GM18520 (cell line): ENCODE data around the gene KCTD14.
"Not testable (repeated sequence)": the region's sequence is repeated elsewhere in the genome, so short reads cannot be mapped to it uniquely, and the experiment has no call there.

ENCODE experiments used
- ATAC-seq: cut with Tn5 transposase; IDR thresholded peaks from one replicate; pipeline ENCODE4 v1.9.1; 2021; ENCODE audit not compliant: unreplicated experiment

The KCTD14 gene

DNA sequence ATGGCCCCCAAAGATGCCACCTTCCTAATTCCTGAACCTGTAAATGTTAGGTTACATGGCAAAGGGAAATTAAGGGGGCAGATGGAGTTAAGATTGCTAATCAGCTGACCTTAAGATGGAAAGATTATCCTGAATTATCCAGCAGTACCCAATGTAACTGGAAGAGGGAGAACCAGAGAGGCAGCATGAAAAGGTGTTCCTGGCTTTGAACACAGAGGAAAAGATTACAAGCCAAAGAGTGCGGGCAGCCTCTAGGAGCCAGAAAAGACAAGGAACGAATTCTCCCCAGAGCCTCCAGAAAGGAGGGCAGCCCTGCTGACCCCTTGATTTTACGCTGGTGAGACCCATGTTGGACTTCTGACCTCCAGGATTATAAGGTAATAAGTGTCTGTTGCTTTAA, 25.5 kb upstream of the KCTD14 start:
- ATAC-seq: no peak

DNA sequence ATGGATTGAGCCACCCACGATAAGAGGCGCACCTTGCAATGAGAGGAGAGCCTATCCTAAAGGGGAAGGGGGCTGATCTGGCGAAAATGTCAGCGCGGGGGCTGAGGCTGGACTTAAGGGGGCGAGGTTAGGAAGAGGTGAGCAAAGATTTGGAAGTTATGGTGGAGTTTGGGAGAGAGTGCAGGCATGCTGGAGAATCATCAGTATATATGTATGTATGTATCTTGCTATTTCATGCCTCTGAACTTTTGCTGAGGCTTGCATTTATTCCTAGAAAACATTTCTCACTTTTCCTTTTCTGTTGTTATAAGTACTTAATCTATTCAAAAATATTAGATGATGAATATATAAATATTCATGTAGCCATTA, 23.4 kb upstream of the KCTD14 start:
- no peak for ATAC-seq

DNA sequence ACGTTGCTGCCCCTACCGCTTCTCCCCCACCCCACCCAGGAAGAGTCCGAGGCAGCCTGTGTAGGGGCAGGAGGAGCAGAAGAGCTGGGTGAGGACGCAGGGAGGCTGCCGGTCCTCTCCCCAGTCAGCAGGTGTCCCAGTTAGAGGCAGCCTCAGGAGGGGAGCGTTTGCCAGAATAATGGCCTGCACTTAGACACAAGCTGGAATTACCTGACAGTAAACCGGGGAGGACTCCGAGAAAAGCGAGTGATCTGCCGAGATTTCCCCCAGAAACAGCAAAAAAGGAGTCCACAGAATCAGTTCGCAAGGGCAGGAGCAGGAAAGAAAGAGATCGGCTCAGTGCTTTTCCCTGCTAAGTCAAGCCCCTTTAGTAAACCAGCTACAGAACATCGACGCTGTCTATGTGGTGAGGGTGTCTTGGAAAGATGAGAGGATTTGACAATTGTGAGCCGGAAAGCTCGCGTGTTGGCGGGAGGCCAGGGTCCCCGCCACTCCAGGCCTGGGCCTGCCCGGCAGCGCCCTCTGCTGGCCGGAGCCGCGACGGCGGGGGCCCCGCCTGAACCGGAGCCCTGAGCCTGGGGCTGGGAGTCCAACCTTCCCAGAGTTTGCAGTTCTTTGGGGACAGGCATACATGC, 22.9 kb upstream of the KCTD14 start:
- ATAC-seq: peak; percentile 55

DNA sequence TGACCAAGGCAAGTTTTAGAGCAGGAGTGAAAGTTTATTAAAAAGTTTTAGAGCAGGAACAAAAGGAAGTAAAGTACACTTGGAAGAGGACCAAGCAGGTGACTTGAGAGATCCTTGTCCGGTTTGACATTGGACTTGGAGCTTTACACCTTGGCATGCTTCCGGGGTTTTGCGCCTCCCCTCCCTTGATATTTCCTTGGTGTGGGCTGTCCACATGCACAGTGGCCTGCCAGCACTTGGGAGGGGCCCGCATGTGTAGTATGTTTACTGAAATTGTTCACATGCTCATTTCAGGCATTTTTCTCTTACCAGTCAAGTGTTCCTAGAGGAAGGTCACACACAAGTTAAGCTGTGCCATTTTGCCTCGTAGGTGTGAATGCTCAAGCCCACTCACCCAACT, 21.6 kb upstream of the KCTD14 start:
- ATAC-seq: no peak

DNA sequence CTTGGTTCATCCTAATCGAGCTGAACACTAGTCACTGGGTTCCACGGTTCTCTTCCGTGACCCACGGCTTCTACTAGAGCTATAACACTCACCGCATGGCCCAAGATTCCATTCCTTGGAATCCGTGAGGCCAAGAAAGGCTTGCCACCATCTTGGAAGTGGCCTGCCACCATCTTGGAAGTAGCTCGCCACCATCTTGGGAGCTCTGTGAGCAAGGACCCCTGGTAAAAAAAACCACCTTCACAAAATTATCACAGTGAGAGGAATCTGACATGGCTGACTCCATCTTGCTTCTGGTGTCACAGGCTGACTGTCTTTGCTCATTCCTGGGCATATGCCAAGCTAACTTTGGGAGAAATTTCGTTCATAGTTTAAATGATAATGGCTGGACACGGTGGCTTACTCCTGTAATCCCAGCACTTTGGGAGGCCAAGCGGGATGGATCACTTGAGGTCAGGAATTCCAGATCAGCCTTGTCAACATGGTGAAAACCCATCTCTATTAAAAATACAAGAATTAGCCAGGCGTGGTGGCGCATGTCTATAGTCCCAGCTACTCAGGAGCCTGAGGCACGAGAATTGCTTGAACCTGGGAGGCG, 18.9 kb upstream of the KCTD14 start:
- no peak for ATAC-seq

DNA sequence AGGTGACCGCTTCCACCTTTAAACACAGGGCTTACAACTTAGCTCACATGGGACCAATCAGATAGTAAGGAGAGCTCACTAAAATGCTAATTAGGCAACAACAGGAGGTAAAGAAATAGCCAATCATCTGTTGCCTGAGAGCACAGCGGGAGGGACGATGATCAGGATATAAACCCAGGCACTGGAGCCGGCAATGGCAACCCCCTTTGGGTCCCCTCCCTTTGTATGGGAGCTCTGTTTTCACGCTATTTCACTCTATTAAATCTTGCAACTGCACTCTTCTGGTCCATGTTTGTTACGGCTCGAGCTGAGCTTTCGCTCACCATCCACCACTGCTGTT, 18.3 kb upstream of the KCTD14 start:
- ATAC-seq: not testable (repeated sequence)

DNA sequence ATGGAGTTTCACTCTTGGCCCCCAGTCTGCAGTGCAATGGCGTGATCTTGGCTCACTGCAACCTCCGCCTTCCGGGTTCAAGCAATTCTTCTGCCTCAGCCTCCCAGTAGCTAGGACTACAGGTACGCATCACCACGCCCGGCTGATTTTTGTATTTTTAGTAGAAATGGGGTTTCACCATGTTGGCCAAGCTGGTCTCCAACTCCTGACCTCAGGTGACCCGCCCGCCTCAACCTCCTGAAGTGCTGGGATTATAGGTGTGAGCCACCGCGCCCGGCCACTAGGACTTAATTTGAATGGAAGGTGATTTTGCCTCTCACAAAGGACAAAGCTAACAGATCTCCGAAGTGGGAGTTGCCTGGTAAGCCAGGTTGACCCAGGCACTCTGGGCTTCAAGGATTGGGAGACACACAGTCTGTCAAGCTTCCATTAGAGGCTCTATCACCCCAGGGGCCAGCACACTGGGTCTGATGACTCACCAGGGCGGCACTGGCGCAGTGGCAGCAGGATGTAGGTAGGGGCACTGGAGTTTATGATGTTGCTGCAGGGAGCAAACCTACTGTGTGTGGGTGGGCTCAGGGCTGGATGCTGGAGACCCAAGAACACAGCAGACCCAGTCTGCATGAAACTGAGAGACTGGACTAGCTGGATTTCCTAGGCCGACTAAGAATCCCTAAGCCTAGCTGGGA, 17.8 kb upstream of the KCTD14 start:
- no peak for ATAC-seq

DNA sequence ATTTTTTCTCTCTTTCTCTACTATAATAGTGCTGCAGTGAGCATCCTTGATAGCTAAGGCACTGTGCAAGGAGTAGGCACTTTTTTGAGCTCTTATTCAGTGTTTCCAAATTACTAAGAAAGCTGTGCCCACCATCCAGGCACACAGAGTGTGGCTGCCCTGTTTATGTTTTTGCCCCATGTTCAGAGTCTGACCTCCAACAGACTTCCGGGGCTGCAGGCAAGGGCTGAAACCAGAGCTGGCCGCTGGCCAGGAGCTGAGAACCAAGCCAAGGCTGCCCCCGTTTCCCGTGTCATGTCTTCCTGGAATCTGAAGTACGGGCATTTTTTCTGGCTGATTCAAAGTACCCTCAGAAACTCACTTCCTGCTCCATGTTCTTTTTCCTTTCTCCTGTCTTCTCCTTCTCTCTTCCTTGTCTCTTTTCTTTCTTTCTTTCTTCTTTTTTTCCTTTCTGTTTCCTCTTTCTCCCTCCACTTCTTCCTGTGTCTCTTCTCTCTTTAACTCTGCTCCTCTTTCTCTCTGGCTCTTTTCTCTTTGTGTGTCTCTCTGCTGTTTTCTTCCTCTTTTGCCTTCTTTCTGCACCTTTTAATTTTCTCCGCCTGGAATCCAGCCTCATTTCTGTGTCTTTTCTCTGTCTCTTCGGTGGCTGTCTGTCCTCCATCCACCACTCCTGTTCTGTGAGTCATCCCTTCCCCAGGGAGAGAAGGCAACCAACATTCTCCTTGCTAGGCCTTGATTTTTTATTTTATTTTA, 17.0 kb upstream of the KCTD14 start:
- peak; percentile 63 for ATAC-seq

DNA sequence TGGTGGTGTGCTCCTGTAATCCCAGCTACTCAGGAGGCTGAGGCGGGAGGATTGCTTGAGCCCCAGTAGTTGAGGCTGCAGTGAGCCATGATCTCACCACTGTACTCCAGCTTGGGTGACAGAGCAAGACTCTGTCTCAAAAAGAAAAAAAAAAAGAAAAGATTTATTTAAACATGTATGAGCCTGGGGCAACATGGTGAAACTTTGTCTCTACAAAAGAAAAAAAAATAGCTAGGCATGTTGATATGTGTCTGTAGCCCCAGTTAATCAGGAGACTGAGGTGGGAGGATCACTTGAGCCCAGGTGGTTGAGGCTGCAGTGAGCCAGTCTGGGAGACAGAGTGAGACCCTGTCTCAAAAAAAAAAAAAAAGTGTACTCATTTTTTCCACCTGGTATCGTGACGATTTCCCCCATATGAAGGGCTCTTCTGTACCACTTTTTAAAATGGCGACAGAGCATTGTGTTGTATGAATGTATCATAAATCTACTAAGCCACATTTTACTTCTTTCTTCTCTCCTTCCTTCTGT, 16.4 kb upstream of the KCTD14 start:
- no peak for ATAC-seq

DNA sequence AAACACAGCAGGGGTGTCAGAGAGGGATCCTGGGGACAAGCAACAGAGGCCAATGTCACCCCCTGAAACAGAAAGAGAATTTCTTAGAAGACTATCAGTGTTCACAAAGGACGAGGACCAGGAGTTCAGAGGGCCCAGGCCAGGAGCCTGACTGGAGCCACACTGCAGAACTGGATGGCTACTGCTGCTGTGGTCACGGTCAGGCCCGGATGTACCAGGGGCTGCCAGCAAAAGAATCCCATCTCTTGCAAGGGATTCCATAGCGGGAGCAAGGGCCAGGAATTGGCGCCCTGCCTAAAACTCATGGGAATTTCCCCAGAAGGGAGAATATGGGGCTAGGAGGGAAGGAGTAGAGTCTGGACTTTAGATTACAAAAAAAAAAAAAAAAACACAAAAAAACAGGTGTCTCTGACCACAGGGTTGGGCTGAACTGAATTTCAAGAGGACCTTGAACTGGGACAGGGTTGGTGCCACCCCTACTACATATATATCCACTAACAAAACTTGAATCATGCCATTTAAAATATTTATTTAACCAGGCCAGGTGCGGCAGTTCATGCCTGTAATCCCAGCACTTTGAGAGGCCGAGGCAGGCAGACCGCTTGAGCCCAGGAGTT, 15.7 kb upstream of the KCTD14 start:
- no peak for ATAC-seq

DNA sequence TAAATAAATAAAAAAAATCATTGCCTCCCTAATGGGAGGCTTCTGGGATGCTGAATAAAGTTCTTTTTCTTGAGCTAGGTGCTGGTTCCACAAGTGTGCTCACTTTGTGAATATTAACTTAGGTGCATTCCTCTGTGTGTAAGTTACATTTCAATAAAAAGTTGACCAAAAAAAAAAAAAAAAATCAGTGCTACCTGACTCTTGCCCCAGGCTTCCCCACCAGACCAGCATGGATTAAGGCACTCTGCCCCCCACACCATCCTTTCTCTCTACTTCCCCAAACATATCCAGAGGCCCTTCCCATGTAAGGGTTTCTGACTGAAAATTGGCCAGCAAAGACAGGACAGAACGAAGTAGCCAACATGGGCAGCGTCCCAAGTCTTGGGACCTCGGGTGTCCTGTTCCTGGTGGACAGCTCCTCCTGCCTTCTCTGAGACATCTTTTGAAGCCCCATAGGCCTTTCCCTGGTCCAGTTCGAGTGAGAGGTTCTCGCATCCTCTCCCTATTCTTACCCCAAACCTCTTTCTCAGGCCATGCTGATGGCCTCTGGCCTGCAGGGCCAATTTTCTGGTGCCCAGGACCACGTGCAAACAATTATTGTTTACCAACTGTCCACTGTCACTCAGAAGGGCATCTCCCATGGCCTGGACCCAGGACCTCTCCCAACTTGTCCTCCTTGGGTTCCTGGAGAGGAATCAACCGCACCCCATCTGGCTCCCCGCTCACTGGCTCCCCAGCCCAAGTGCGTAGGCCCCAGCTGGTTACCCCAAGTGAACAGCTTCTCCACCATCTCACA, 14.9 kb upstream of the KCTD14 start:
- ATAC-seq: no peak

DNA sequence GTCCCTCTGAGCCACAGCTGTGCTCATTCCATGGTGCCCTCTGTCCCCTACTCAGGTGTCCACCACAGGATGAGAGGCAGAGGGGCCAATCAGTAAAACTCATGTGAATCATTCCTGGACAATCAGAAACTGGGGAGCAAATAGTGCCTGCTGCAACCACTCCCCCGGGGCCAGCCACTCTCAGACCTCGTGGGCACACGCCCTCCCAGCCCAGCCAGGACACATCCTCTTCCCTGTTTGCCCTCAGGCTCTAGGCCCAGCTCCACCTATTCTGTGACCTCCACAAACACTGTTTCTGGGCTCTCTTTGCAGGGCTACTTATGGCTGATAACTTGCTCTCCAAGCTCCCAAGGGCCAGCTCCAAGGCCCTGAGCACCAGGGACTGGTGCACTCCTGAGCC, 14.0 kb upstream of the KCTD14 start:
- no peak for ATAC-seq

DNA sequence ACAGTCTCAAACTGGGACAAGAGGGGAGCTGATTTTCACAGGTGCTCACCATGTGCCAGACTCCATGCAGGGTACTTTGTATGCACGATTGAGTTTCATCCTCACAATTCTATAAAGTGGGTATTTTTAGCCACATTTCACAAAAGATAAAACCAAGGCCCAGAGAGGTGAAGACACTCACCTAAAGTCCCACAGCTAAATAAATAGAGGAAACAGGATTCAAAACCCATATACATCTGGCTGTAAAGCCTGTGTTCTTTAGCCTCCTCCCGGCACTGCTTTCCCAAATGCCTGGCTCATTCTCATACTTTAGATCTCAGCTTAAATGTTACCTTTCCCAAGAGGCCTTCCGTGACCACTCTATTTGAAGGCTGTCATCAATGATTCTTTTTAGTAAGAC, 13.2 kb upstream of the KCTD14 start:
- no peak for ATAC-seq

DNA sequence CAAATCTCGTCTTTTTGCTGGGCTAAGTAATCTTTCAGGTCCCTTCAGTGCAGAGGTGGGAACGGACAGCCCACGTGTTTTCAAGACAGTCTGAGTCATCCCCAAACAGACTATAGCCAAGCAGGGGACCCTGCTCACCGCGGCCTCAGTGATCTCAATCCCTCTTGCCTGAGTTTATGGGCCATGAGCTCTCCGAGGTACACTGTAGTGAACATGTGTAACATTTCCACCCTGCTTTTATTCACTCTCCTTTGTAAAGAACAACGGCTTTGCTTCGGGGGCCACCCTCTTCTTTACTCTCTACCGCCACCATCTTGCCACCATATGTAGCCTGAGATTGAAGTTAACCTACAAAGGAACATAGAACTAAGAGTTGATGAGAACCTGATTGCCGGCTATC, 11.5 kb upstream of the KCTD14 start:
- ATAC-seq: no peak

DNA sequence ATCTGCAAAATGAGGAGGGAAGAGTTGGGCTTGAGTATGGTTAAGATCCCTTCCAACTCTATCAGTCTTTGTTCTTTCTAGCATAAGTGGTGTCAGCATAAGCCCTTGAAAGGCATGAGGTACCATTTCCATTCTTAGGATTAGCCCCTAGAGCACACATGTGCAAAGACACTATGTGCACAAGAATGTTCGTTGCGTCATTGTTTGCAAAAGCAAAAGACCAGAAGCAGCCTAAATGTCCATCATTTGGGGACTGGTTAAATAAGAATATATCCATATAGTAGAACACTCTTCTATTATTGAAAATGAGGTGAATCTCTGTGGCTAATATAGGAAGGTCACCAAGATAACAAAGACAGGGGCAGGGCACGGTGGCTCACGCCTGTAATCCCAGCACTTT, 10.0 kb upstream of the KCTD14 start:
- no peak for ATAC-seq

DNA sequence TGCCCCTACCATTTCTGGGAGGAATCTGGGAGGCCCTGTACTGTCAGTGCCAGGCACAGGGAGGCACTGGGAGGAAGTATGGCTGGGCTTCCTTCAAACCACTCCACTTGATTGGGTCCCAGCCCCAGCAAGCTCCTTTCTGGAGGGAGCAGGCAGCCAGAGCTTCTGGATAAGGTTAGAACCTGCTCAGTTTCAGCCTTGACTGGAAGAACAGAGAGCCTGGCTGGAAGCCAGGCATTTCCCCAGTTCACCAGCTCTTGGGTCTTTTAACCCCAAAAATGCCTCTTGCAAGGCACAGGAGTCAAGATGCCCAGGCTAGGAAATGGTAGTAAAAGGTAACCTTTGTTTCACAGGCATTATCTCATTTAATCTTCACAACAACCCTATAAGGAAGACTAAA, 9.0 kb upstream of the KCTD14 start:
- no peak for ATAC-seq

DNA sequence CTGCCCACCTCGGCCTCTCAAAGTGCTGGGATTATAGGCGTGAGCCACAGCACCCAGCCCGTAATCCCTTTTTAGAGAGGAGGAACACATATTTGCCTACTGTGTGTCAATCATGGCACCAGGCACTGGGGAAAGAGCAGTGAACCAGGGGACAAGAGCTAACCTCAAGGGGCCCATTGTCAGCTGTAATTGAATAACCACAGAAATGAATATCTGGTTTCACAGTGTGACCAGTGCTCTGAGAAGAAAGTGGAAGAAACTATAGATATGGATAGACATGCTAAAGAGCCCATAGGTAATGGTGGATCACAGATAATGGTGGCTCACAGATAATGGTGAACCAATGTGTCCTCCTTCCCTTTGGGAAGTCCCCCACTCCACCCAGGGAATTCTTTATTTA, 8.6 kb upstream of the KCTD14 start:
- ATAC-seq: peak; percentile 90

DNA sequence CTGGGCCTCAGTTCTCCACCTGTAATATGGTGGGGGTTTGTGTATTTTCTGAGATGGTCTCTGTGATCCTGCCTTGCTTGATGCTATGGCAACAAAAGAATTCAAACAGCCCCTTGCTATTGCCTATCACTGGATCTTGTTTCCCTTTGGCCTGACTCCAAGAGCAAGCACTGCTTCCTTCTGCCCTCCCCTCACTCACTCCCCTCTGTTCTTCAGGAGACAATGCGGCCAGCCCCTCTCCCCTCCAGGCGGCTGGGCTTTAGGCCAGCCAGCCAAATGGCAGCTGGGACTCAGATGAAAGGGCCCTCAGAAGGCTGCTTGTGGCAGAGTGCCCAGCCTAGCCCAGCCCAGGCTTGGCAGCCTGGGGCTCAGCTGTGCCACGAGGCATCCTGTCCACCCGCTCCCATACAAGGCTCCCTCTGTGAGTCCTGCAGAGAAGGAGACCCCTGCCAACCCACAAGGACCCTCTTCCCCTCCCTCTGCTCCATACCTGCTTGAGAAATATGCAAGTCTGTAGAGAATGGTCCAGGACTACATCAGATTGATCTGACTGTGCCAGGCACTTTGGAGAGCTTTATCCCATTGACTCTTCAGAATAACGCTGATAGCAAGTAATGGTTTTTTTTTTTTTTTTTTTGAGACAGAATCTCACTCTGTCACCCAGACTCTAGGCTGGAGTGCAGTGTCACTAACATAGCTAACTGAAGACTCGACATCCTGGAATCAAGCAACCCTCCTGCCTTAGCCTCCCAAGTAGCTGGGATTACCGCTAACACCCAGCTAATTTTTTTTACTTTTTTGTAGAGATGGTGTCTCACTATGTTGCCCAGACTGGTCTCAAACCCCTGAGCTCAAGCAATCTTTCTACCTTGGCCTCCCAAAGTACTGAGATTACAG, 7.6 kb upstream of the KCTD14 start:
- ATAC-seq: no peak

DNA sequence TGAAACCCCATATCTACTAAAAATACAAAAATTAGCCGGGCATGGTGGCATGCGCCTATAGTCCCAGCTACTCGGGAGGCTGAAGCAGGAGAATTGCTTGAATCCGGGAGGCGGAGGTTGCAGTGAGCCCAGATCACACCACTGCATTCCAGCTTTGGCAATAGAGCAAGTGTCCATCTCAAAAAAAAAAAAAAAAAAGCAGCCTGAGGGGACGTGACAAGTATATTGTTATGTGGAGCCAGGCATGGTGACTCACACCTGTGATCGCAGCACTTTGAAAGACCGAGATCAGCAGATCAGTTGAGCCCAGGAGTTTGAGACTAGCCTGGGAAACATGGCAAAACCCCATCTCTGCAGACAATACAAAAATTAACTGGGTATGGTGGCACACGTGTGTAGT, 5.3 kb upstream of the KCTD14 start:
- ATAC-seq: not testable (repeated sequence)

DNA sequence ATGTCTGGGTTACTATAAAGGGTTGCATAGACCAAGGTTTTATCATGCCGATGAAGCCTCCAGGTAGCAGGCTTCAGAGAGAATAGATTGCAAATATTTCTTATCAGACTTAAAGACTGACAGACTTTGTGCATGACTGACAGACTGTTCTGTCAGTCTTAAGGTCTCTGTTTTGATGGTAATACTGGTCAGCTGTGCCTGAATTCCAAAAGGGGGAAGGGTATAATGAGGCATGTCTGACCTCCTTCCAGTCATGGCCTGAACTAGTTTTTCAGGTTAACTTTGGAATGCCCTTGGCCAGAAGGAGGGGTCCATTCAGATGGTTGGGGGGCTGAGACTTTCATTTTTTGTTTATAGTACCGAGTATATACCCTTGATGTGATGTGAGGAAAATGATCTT, 4.7 kb upstream of the KCTD14 start:
- no peak for ATAC-seq
